NCI-H510A treated with DMSO at 0.1 percent for 48 hours (cell line): ENCODE results near the gene OR52B4.
"Not testable (repeated sequence)": the region's sequence is repeated elsewhere in the genome, so short reads cannot be mapped to it uniquely, and the experiment has no call there.

Source experiments
- DNase-seq: peaks from one replicate; lab custom pipeline; 2025; lab: John Stamatoyannopoulos, UW

OR52B4 gene

DNA sequence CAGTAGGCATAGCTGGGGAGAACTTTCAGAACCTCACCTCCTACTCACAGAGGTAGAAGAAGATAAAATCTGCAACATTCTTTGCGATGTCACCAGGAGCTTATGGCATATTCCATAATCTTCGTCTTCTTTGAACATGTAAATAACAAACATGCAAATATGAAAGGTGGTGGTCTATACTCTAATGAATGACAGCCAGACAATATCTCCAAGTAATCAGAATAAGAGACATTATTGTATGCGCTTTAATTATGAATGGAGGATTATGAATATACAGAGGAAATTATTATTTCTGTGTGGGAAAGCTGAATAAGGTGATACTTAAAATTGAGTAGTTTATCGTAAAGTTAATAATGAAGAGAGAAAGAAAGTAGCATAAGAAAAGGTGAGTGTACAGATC lies at the start of gene OR52B4:
TSS of gene OR52B4 (minus strand) at position 101 of the 400 bp plus-strand sequence. CDS start at position 10, 91 bp downstream.
- no peak for DNase-seq

DNA sequence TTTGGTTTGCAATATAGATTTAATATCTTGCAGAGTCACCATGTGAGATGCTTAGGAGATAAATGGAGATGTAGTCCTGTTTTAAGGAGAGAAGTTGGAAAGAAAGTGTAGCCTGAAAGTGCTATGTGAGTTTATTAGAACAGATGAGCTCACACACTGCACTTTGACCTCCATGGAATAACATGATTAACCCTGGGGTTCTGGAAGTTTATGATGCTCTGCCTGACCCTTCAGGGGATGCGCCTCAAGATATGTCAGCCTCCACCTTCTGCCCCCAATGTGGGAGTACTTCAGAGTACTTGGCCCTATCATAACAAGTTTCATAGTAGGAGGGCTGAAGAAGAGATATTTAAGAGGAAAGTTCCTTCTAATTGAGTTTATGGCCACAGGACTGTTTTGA lies 48.6 kb upstream of the OR52B4 start:
- no peak for DNase-seq

DNA sequence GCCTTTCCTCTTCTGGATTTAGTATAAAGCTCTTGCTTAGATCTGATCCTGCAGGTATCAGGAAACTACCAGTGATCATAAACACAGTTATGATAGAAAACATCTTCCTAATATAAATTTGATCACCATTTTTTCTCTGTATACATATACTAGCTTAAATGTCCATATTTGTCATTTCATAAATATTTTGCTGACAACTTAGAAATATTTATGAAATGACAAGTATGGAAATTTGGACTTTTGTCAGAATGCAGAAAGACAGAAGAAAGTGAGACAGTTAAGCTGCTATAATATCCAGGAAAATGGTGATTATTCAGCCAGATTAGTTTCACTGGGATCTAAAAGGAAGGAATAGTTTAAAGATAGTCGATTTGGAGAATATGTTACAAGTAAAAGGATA lies 48.1 kb upstream of the OR52B4 start:
- no peak for DNase-seq

DNA sequence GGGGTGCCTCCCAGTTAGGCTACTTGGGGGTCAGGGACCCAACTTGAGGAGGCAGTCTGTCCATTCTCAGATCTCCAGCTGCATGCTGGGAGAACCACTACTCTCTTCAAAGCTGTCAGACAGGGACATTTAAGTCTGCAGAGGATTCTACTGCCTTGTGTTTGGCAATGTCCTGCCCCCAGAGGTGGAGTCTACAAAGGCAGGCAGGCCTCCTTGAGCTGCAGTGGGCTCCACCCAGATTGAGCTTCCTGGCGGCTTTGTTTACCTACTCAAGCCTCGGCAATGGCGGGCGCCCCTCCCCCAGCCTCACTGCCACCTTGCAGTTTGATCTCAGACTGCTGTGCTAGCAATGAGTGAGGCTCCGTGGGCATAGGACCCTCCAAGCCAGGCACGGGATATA lies 38.0 kb upstream of the OR52B4 start:
- not testable (repeated sequence) for DNase-seq

DNA sequence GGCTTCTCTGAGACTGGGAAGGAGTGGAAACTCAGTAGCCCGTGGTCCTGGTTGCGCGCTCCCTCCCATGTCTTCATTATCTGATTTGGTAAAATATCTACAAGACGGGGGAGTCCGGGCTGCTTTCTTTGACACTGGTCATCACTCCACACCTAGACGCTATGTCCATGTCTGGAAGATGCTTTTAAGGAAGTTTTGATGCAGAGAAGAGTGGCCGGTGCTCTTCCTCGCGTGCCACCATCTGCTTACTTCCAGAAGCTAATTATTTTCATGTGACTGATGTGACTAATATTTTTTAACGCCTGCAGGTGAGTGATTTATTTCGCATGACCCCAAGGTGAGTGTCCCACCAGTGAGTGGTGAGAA lies 25.7 kb upstream of the OR52B4 start:
- no peak for DNase-seq

DNA sequence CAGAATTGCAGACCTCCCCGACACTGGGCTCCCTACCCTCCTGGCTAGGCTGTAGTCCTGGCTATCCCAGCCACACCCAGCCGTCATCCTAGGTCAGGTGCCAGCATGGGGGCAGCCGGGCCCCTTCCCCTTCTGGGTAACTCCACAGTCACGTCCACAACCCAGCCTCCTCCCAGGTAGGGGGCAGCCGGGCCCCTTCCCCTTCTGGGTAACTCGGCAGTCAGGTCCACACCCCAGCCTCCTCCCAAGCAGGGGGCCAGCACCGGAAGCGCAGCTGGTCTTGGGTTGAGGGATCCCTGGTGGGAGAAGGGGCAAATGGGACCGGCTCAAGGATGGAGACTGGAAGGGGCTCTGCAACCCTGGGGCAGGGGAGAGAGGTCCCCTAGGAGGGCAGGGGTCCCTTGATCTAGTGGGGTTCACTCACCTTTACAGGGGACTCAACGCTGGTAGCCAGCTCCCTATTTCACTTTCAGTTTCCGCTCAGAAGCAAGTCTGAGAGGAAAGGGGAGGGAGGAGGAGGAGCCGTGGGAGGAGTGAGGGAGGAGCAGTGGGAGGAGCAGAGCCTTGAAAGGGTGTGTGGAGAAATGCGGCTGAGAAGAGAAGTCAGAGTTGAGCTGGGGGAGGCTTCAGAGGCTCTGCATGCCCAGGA lies 25.1 kb upstream of the OR52B4 start, which contains the start of gene TRIM21:
TSS of gene TRIM21 (minus strand) at position 494 of the 649 bp plus-strand sequence. CDS start 3,293 bp downstream, outside the sequence.
- DNase-seq, result peak; percentile 69

DNA sequence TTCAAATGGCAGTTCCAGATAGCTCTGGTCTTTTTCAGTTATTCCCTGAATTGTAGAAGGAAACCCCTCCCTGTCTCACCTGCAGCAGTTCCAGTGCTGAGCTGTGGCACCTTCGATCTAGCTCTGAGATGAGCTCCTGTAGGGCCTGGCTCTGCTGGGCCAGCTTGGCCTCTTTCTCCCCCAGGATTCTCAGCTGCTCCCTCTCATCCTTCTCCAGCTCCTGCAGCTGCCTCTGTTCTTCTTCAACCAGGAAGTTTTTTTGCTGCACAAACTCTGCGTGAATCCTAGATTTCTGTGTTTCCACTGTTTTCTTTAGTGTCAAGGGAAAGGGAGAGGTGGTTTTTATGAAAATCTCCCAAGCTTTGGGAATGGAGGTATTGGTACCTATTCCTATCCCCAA lies 20.0 kb upstream of the OR52B4 start:
- no peak for DNase-seq

DNA sequence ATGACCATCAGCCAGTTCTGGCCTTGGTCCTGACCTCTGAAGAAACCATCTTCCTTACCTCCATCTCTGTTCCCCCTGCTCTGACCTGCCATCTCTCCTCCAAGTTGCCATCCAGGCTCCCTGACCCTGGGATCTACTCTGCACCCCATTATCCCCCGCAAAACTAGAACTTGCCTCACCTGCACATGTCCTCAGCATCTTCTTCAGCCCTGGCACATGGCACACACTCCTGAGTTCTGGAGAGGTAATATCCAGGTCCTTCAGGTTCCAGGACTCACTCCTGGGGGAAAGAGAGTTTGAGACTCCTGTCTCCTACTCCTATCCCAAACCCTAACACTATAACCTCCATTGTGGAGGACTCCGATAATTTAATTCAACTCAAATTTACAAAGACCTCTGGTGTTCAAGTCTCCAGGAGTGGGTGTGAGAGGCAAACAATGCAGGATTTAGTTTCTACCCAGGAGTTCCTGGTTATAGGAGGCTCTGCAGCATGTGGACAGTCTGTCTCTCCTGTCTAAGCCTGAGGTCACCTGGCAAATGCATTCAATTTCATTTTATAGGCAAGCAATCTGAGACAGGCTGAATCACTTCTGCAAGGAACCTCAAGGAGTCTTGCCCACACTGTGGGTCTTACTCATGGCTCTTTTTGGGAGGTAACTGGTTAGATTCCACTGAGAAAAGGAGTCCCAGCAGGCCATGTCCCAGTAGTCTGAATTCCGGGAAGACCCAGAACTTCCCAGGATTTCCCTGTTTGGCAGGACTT lies 18.0 kb upstream of the OR52B4 start:
- no peak for DNase-seq

DNA sequence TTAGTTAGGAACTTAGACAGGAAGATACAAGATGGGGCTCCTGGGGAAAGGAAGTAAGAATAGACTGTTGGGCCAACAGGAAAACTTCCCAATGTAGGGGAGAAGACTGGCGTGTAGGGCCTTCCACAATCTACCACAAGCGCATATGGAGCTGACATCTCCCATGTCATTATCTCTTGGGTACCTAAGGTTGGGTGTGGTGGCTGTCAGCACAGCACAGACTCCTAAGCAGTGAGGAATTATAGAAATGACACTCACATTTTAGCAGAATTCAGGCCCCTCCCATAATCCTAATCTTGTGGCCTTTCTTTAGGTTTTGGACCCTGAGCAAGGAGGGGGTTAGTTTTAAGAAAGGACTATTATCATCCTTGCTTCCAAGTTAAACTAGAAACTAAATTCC lies 13.7 kb upstream of the OR52B4 start:
- DNase-seq, result no peak

DNA sequence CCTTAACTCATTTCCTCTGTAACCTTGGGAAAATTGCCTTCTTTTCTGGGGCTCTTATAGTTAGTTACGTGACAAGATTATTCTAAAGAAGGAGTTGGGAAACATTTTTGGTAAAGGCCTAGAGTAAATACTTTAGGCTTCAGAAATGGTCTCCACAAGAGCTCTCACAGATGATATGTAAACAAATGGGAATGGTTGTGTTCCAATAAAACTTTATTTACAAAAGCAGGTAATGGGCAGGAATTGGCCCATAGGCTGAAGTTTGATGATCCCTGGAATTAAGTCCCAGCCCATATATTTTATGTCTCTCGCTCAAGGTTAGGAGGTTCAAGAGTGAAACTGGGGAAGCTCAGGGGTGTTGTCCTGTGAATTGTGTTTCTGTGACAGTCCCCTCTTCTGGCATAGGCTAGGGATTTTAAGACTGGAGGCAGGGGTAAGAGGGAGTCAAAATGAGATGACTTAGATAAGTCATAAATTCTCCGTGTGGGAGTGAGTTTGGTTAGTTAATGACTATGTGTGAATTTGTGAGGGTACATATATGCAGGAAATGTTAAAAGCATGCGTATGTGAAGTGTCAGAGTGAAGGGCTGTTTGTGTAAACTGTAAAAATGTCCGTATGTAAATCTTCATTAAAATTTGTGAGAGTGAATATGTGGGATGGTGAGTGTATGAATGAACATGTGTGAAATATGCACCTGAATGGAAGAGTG lies 7.4 kb upstream of the OR52B4 start:
- DNase-seq, result no peak

DNA sequence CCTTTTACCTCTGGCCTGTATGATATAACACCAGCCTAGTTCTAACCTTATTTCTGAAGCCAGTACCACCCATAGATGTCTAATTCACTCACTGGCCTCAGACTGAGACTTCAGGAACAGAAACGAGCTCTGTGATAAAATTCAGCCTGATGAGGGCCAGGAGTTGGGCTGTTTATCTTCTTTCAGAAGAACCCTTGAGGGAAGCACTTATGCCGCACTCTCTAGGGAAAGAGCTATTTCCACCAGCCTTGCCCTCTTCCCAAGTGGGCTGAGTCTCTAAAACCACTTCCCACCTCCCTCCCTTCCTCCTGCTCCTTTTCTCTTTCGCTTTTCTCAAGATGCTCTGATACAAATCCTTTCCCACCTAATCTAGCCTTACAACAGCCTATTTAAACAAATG lies 2.0 kb upstream of the OR52B4 start:
- DNase-seq, result no peak

DNA sequence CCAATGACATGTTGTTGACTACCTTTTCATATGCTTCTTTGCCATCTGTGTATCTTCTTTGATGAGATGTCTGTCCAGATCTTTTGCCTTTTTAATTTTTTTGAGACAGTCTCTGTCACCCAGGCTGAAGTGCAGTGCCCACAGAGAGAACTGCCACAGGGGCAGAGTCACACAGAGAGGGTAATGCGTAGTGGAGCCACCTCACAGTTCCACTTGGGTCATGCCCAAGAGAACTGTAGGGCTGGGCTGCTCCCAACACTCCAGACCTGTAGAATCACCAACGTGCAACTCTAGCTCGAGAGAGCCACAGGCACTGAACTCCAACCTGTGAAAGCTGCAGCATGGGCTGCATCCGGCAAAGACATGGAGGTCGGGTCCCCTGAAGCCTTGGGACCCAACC lies 20.0 kb downstream of the OR52B4 start:
- not testable (repeated sequence) for DNase-seq

DNA sequence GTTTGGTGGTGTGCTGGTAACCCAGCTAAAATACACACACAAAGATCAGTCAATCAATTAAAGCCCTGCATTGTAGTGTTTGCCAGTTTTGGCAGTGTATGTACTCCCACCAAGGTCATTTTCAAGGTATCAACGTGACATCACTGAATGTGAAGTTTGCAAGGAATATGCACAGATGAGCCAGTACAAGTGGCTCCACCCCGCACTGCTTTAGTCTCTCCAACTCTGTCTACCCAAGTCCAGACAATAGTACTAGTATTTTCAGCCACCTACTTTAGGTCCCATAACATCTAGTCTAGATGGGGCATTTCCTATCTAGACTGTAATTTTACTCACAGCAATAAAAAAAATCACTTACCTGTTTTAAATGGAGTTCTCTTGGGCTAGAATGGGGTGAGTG lies 22.8 kb downstream of the OR52B4 start:
- DNase-seq, result not testable (repeated sequence)

DNA sequence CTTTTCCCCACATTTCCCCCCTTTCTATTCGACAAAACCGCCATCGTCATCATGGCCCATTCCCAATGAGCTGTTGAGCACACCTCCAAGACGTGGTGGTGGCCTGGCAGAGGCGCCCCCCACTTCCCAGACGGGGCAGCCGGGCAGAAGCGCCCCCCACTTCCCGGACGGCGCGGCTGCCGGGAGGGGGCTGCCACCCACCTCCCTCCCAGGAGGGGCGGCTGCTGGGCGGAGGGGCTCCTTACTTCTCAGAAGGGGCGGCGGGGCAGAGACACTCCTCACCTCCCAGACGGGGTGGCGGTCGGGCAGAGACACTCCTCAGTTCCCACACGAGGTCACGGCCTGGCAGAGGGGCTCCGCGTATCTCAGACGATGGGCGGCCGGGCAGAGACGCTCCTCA lies 33.8 kb downstream of the OR52B4 start:
- not testable (repeated sequence) for DNase-seq
